Activated CD4-positive, alpha-beta T cell treated with anti-CD3 and anti-CD28 coated beads, Interleukin-2, Interleukin-6, amounts not matched to agents 100 ng/mL and 50 ng/mL, durations not matched to agents 16 hours and 8 hours (primary cell): Measurements from ENCODE around the gene ZDHHC8.

Source experiments
- DNase-seq: peaks from one replicate; pipeline ENCODE4 v3.0.0-alpha.2; 2020

Gene ZDHHC8

DNA sequence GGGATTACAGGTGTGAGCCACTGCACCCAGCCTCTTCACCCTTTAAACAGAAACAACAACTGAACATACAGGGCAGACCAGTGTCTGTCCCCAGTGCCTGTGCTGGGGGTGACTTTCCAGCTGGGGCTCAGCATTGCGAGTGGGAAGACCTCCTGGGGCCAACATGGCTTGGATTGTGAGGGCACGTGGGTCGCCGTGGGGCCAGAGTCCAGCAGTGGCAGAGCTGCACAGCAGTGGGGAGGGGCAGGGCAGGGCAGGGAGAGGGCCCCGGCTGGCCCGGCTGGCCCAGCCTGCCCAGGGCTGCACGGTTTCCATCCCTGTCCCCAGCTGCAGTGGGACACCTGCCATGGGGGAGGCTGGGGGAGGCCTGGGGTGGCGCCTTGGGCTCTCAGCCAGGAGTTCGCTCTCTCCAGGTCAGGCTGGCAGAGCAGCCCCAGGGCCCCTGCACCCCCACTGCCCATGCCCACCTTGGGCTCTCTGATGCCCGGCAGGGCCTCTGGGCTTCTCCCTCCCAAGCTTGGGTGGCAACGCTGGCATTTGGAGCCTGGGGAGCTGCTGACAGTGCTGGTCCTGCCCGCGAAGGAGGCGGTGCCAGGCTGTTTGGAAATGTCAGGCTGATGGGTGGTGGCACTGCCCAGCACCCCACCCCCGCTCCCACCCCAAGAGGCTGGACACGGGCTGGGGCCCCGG lies 49.7 kb downstream of the ZDHHC8 start:
- no peak for DNase-seq

DNA sequence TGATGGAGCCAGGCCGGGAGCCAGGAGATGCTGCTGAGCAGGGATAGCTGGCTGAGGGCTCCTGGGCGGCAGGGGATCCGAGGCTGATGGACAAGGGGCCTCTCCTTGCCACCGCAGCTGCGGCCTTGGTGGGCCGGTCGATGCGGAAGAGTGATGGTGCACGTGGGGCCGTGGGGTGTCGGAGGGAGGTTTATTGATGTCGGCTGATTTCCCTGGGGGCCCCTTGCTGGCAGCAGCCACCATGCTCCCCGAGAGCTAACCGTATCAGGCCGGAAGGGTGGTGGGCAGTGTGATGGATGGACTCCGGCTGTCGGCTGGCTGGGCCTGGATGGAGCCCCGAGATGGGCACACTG lies 50.3 kb downstream of the ZDHHC8 start:
- no peak for DNase-seq

DNA sequence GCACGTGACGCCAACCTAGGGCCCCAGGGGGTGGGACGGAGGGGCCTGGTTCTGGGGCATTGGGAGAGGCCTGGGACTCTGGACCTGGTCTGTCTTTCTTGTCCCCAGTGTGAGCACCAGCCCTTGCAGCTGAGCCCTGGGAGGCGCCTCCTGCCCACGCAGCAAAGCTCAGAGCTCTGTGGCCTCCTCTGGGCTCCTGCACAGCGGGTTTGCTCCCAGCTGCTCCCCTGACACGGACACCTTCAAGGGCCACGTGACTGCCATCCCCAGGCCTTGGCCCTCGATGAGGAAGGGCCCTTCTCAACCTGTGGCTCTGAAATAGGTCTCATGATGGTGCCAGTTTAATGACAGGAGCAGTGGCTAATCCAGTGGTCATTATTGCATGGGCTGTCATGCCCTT lies 50.8 kb downstream of the ZDHHC8 start:
- no peak for DNase-seq

DNA sequence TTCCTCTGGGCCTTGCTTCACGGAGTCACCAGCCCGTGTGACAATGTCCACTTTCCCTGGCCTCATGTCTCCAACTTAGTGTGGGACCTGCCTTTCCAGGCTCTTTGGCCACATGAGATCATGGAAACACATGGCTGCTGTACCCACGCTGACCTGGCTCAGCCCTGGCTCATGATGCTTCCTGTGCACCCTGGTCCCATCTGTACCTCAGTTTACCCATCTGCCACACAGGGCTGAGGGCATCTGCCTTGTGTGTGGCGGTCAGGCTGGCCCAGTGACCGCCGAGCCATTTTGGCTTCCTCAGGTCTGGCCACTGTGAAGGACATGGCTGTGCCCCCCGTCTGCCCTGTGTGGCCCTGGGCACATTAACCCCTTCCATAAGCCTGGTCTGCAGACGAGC lies 51.5 kb downstream of the ZDHHC8 start:
- DNase-seq, result no peak

DNA sequence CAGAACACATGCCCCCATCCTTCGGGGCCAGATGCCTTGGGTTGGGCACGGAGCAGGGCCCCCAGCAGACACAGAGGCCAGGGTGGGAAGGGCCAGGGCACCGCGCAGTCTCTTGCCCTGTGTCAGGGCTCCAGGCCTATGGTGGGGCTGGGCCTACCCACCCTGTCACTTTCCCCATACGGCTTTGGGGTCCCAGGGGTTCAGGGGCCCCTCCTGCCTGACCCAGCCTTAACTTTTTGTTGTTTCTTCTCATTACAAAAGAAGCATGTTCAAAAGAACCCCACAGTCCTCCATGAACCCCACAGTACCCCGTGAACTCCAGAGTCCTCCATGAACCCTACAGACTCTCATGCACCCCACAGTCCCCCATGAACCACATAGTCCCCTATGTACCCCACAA lies 52.2 kb downstream of the ZDHHC8 start:
- no peak for DNase-seq

DNA sequence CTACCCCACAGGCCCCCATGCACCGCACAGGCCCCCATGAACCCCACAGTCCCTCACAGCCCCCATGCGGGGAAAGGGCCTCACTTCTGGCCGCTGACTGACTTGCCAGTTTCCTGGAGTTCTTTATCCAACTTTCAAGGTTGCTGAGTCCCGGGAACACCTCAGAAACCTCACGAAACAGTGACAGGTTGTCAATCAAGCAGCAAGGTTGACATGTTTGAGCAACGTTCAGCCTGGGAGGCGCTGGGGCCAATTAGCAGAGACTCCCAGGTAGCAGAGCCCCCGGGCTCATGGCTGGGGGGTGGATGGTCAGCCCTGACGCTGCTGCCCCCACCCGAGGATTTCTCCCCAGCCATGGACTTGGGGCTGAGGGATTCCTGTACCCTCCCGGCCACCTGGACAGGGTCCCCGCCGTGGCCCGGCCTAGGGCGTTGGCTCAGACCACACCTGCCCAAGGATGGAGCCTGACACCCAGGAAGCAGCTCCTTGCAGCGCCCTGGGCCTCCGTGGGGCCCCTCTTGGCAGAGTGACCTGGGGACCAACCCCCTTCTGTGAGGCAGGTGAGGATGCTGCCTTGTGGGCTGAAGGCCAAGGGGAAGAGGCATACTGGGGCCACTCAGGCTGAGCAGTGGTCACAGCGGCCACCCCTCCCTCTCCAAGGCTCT lies 53.0 kb downstream of the ZDHHC8 start:
- DNase-seq, result no peak

DNA sequence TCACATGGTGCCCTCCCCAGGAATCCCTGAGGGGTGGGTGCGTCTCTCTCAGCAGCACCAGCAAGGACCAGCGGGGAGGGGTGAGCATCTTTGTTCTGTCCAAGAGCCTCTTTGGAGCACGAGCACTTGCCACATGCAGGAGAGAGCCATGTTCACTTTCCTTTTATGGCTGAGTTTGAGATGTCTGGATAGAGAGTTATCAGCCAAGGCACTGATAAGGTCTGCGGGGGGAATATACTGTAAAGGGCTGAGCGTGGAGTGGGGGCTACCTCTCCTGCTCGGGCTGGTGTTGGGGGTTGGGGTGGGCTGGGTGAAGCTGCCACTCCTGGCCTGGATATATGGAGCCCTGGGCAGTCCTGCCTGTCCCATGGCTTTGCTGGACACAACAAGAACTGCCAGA lies 54.1 kb downstream of the ZDHHC8 start:
- DNase-seq, result no peak

DNA sequence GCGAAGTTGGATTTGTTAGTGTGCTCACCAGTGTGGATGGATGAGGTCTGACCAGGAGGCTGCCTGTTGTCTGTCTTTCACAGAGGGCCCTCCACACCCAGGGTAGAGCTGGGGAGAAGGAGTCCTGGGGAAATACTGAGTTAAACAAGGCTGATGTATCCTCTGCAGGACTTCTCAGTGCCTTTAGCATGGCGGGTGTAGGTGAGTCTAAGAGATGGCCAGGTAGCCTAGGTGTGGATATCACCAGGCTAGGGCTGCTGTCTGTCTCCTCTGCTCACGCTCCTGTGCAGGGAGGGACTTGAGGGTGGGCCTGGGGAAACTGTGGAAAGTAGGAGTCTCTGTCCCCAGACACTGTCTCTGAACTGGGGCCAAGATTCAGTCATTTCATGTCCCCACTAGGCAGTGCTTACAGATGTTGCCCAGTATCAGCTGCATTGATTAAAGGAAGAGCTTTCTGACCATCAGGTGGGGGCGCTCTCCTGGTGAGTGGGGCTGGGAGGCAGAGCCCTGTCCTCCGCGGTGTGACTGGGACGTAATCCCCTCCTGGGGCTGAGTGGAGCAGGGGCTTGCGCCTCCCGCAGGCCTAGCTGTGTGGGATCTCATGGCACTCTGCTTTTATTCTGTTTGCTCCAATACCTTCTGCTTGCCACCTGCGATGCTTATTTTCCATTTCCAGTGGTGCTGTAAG lies 54.7 kb downstream of the ZDHHC8 start:
- no peak for DNase-seq

DNA sequence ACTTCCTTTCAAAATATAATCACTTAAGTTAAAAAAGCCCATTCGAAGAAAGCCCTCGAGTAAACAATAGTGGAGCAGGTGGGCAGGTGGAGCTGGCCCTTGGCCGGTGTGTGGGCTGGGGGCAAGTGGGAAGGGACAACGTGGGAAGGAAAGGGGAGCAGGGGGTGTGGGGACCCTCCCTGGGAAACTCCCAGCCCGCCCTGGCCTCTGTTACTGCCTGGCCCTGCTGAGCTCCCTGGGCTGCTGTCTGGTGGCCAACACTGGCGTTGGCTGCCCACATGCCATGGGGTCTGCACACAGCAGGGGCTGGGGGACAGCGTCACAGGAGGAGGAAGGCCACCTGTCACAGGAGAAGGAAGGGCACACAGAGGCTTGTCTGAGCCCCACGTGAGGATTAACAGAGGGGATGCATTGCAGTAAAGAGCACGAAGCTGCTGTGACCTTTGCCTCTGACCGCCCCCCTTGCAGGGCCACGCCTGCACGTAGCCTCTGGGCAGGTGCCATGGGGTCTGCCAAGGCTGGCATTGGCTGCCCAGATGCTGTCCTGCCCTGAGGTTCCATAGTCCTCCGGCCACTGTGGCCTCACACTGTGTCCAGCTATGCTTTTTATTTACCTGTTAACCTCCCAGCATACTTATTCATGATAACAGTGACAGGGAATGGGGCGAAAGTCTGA lies 55.4 kb downstream of the ZDHHC8 start:
- no peak for DNase-seq

DNA sequence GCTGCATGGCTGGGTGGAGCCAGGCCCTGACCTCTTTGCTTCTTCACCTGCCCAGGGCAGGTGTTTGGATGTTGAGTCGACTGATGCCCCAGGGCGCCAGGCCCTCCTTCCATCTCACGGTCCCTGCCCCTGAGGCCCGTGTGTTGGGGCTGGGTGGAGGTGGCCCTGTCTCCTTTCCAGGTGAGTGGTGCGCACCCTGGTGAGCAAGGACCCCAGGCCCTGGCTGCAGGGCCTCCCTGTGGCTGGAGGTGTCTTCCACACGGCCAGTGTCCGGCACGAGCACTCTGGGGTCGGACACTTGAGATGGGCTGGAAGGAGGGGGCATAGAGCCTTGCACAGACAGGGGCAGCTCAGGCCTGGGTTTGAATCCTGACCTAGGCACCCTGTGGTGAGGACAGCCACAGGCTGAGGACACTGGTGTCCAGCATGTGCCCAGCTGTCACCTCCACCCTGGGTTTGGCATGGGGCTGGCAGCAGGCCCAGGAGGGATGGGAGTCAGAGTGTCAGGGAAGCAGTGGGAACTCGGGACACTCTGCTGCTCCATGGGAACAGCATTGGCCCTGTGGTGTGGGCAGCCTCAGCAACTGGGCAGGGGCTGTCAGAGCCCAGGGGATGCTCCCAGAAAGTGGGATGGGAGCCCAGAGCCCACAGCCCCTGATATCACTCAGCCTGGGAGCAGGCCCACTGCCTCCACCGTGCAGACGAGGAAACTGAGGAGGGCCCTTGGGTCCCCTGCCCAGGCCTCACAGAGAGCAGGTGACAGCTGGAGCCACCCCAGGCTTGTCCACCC lies 56.4 kb downstream of the ZDHHC8 start:
- DNase-seq, result no peak

DNA sequence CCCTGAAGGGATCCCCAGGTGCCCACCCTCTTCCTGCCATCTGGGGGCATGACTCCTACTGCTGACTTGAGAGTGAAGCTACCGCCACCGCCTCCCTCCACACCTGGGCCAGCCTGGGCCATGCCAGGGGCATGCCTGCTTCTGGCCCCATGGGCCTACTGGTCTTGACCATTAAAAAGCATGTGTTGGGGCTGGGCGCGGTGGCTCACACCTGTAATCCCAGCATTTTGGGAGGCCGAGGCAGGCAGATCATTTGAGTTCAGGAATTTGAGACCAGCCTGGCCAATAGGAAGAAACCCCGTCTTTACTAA lies 56.9 kb downstream of the ZDHHC8 start:
- DNase-seq, result no peak

DNA sequence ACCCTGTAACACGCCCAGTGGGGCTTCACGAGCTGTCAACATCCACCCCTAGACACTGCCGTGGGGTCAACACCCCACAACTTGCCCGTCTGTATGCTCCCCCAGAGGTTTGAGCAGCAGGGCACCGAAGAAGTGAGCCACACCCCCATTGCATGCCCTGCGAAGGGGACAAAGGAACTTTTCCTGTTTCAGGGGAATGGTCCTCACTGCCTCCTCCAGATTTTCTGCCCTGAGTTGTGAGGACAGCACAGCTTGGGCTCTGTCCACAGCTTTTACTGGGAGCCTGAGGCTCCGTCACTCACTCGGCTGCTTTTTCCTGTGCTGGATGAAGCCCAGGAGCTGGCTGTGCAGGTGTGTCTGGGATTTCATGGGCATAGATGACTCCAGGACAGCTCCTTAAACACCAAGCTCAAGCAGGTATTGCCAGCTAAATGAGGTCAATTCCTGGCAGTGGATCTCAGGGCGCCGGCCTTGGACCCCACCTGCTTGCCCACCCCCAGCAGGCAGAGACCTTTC lies 59.5 kb downstream of the ZDHHC8 start:
- DNase-seq, result no peak

DNA sequence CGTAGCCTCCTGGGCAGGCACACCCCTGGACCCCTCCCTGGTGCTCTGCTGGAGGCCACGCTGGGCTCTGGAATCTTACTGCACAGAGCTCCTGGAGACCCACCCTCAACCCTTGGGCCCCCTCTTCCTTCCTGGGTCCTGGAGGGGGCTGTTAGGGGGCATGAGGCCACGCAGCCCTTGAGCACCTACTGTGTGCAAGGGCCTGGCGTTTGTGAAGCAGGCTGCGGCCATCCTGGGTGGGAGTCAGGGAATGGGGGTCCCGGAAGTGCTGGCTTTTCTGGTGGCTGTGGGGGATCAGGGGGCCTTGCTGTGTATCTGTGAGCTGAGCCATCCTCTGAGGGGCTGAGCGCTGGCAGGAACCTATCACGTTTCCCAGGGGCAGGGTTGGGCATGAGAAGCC lies 60.2 kb downstream of the ZDHHC8 start:
- DNase-seq, result no peak

DNA sequence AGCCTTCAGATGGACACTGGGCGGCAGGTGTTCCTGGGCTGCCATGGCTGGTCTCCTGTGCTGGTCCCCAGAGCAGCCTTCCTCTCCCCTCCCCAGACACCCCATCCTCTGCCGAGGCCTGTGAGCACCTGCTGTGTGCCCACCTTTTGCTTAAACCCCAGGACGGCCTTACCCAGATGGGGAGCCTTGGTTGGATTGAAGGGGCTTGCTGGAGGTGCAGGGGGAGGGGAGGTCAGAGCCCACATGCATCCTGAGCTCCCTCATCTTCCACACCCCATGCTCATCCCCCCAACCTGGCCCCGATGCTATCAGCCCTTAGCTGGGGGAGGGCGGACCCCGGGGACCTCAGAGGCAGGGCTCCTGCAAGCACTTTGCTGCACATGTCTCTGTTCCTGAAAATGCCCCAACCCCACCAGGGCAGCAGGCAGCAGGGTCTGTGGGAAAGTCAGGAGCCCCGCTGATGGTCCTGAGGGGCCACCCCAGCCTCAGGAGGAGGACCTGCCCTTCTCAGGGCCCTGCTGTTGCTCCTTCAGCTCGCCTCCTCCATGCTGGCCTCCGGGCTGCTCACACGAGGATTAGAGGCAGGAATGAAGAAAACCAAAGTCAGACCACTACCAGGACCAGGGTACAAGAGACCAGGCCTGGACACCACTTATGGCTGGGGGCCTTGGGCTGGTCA lies 60.8 kb downstream of the ZDHHC8 start:
- DNase-seq, result no peak

DNA sequence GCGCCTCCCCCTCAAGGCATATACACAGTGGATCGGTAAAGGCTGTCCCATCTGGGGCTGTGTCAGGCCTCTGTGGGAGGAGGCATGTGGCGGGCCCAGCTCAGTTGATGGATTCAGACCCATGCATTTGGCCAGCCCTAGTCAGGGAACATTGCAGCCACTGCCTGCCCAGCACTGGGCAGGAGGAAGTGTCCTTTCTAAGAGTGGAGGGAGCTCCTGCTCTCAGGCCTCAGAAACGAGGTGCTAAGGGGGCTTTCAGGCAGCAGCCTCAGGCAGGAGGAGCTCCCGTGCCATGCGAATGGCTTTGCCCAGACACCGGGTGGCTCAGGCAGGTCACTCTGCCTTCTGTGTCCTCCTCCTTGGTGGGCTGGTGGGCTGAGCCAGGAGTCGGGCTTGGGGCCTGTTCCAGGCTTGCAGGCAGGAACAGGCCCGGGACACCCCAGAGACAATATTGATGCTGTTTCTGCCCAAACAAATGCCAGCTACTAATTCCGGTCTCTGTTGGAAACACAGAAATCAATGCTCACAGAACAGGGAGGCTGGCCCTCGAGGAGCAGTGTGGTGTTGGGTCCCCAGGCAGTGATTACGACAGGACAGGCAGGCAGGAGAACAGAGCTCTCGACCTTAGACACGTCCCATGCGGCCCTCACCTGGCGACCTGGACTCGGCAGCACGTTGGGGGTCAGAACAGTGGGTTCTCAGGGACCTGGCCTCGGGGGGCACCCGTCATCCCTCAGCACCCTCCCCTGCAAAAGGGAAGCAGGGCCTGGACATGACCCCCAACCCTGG lies 61.6 kb downstream of the ZDHHC8 start:
- no peak for DNase-seq

DNA sequence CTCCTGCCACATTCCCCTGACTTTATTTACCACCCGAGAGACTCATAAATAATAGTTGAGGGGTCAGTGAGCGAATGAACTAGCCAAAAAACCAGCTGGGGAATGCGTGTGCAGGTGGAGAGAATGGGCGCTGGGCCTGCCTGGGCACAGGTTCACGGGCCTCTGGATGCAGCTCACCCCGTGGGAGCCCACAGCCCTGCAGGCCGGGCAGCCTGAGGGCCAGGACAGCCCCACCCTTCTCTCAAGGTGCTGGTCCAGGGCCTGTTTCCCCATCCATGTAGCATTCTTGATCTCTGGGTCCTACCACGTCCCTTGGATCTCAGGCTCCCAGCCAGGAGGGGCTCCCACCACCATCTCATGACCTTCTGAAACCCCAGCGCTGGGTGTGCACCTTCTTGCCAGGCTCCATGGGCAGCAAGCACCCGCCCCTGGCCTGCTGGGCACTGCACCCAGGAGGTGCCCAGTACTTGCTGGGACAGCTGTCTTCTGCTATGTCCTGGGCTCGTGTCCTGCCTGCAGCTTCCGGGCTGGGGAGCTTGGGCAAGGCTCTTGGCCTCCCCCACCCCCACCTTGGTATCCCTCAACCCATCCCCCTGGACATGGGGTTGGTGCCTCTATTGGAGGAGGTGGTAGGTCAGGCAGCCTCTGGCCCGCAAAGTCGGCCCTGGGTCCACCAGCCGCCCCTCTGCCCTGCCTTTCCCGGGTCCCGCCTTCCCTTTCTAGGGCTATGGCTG lies 62.3 kb downstream of the ZDHHC8 start:
- DNase-seq, result no peak

DNA sequence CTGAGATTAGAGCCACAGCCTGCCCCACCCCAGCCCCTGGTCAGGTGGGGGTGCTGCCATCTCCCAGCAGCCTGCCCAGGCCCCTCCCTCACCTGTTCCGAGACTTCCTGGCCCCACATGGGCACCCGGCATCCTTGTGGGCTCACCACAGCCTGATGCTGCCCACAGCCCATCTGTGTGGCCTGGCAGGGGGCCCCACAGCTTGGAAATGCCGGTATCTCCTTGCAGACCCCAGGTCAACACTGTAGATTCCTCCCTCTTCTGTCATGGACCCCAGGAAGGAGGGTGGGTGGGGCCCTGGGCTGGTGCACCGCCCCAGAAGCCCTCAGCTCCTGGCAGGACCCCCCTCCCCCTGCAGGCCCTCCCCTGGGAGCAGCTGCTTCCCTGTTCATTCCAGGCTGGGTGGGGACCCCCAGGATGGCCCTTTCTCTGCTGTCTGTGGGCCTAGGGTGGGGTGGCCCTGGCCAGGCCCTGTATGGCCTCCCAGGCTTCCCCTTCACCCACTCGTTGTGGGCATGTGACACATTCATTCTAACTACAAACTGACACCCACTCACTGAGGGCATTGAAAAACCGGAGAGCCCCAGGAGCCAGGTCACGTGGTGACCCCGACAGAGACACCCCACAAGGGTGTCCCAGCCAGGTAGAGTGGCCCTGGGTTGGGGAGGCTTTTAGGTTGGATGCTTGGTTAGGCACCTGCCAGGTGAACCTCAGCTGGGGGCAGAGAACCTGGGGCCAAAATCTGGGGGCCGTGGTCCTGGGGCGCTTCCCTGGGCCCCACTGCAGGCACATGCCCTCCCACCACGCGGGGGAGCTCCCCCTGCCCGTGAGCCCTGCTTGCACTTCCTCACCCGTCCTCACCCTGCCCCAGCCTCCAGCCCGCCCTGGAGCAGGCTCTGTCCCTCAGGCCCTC lies 63.3 kb downstream of the ZDHHC8 start:
- no peak for DNase-seq

DNA sequence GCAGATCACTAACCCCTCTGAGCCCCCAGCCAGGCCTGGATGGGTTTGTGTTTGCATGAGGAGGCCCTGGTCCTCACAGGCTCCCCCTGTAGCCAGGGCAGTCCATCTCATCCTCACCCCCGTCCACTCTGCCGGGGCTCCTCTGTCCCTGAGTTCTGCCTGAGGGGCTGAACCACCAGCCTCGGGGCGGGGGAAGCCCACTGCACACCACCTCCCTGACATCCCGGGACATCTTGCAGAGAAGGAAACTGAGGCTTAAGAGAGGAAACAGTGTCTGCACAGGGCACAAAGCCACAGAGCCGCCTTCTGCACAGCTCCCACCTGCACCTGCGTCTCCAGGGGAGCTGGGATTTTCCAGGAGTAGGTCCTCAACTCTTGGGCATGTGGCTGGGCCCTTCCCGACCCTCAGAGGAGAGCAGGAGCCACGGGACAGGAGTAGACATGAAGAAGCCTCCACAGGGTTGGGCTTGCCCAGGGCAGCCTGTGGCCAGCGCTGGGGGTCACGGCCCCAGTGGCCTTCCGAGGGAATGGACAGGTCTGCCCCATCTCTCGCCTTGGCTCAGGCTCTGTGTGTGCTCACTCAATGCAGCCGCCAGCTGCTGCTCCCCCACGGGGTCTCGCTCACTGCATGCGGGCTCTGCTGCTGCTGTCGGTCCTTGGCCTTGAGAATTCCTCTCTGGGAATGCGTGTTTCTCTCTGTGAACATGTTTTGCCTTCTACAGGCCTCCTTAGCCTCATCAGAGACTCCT lies 64.7 kb downstream of the ZDHHC8 start:
- no peak for DNase-seq
